HCT116 (cell line): ENCODE measurements around the gene SCPEP1. TPM values are rescaled to one million over a fixed set of nuclear protein-coding genes. Genes with fewer than 3 reads are reported as not detected.

ENCODE experiments used
- ATAC-seq: fragments of 200-7000 bp; cut with Tn5 transposase; 2 replicates; pipeline ENCODE4 v1.9.1; 2020; ENCODE audit warnings: mild to moderate bottlenecking, moderate library complexity
- BruUV-seq: library from RNA; stranded (reverse); fragments of 400-500 nt; replicated peaks from 2 replicates; lab custom pipeline; 2021; lab: Mats Ljungman, UMichigan
- CTCF ChIA-PET: fragments of 300-600 bp; sonication (Branson Sonifier 250); formaldehyde crosslinking; loops from one replicate; lab custom pipeline; 2021; ENCODE audit warnings: antibody characterized with exemption; lab: Charles Lee
- POLR2A ChIA-PET: fragments of 300-600, 350-600 bp; sonication (Branson Sonifier 250); formaldehyde crosslinking; loops from one replicate; lab custom pipeline; 2021; ENCODE audit warnings: antibody characterized with exemption; lab: Charles Lee
- RAD21 ChIA-PET, 2 experiments: fragments of 300-600 bp; sonication (Branson Sonifier 250); formaldehyde crosslinking; loops; one replicate each; lab custom pipeline; 2023; ENCODE audit warnings: low total read pairs in 2 of 2; ENCODE audit not compliant: uncharacterized antibody in 2 of 2, unreplicated experiment in 2 of 2, low non-redundant PET in 1 of 2; lab: Charles Lee
- DNase-seq: peaks from one replicate; pipeline ENCODE4 v3.0.0-alpha.2; 2010; ENCODE audit warnings: low read depth, low spot score
- H2AFZ ChIP-seq: fragments of 200-600 bp; shearing (Covaris generic), sonication (generic); 2 replicates; pipeline ENCODE4 v1.6.1; 2017; ENCODE audit warnings: low read depth, mixed run types, mixed read lengths, antibody characterized with exemption, low read length; ENCODE audit not compliant: poor library complexity, severe bottlenecking
- H3K27ac ChIP-seq: 2 replicates; pipeline ENCODE4 v1.5.1; 2012; ENCODE audit warnings: low read depth, low read length
- H3K27me3 ChIP-seq: fragments of 200-600 bp; sonication (generic); 2 replicates; pipeline ENCODE4 v1.6.1; 2016; ENCODE audit warnings: mixed run types, low read length, mixed read lengths; ENCODE audit not compliant: insufficient read depth
- H3K36me3 ChIP-seq, 2 experiments: fragments of 200-500 bp in 1 of 2; fragments of 200-600 bp in 1 of 2; sonication (Bioruptor generic) in 1 of 2; sonication (generic) in 1 of 2; 2 replicates each; pipeline versions ENCODE4 v1.5.1 to v1.6.1; 2014 to 2016; ENCODE audit warnings: low read length in 2 of 2, inconsistent platforms in 1 of 2, mixed read lengths in 1 of 2, mixed run types in 1 of 2; ENCODE audit not compliant: insufficient read depth in 2 of 2, control insufficient read depth in 1 of 2
- H3K4me1 ChIP-seq, 2 experiments: fragments of 200-600 bp in 1 of 2; sonication (generic) in 1 of 2; 2 replicates each; pipeline versions ENCODE4 v1.5.1 to v1.6.1; 2012 to 2017; ENCODE audit warnings: low read length in 2 of 2, inconsistent platforms in 1 of 2, mild to moderate bottlenecking in 1 of 2, mixed read lengths in 1 of 2, mixed run types in 1 of 2, moderate library complexity in 1 of 2; ENCODE audit not compliant: insufficient read depth in 2 of 2, control insufficient read depth in 1 of 2
- H3K4me2 ChIP-seq: fragments of 200-600 bp; sonication (generic); 2 replicates; pipeline ENCODE4 v1.6.1; 2017; ENCODE audit warnings: mixed run types, low read length, mixed read lengths
- H3K4me3 ChIP-seq, 2 experiments: fragments of 200-600 bp in 1 of 2; sonication (generic) in 1 of 2; replicated peaks in 1 of 2; 2 replicates each; pipeline ENCODE4 v1.5.1; 2011 to 2016; ENCODE audit warnings: low read length in 2 of 2, control low read depth in 1 of 2, low read depth in 1 of 2, mild to moderate bottlenecking in 1 of 2, mixed read lengths in 1 of 2, mixed run types in 1 of 2
- H3K79me2 ChIP-seq: fragments of 200-600 bp; sonication (generic); 2 replicates; pipeline ENCODE4 v1.6.1; 2017; ENCODE audit warnings: mild to moderate bottlenecking, mixed run types, low read length, moderate library complexity, mixed read lengths; ENCODE audit not compliant: insufficient read depth
- H3K9ac ChIP-seq: fragments of 200-600 bp; sonication (generic); 2 replicates; pipeline ENCODE4 v1.6.1; 2016; ENCODE audit warnings: low read length, mixed read lengths
- H3K9me2 ChIP-seq: fragments of 200-600 bp; sonication (generic), shearing (Covaris generic); 2 replicates; pipeline ENCODE4 v1.6.1; 2017; ENCODE audit warnings: mixed run types, mild to moderate bottlenecking, moderate library complexity; ENCODE audit not compliant: insufficient read depth
- H3K9me3 ChIP-seq, 2 experiments: fragments of 200-500 bp in 1 of 2; fragments of 200-600 bp in 1 of 2; sonication (Bioruptor generic) in 1 of 2; sonication (generic) in 1 of 2; 2 replicates each; pipeline ENCODE4 v1.6.1; 2014 to 2017; ENCODE audit warnings: low read length in 2 of 2, mixed read lengths in 2 of 2, inconsistent platforms in 1 of 2, low read depth in 1 of 2, mild to moderate bottlenecking in 1 of 2, mixed run types in 1 of 2, moderate library complexity in 1 of 2; ENCODE audit not compliant: control insufficient read depth in 1 of 2, insufficient read depth in 1 of 2
- H4K20me1 ChIP-seq: fragments of 200-600 bp; sonication (generic), shearing (Covaris generic); 2 replicates; pipeline ENCODE4 v1.6.1; 2017; ENCODE audit warnings: mixed run types, mild to moderate bottlenecking, moderate library complexity; ENCODE audit not compliant: insufficient read depth
- CBX3 ChIP-seq: IDR thresholded peaks from 2 replicates; pipeline ENCODE4 v1.6.1; 2012; ENCODE audit warnings: low read depth
- CEBPB ChIP-seq: IDR thresholded peaks from 2 replicates; pipeline ENCODE4 v1.6.1; 2012; ENCODE audit warnings: low read depth
- CTCF ChIP-seq, 3 experiments: fragments of 200-600 bp in 1 of 3; sonication (generic) in 1 of 3; IDR thresholded peaks in 2 of 3; conservative IDR thresholded peaks in 1 of 3; 2 replicates each; pipeline ENCODE4 v1.5.1; 2012 to 2017; ENCODE audit warnings: low read depth in 2 of 3, low read length in 2 of 3, antibody characterized with exemption in 1 of 3, borderline replicate concordance in 1 of 3, control low read depth in 1 of 3, mild to moderate bottlenecking in 1 of 3, mixed read lengths in 1 of 3, mixed run types in 1 of 3, moderate library complexity in 1 of 3; ENCODE audit not compliant: insufficient read depth in 1 of 3
- EGR1 ChIP-seq: IDR thresholded peaks from 2 replicates; pipeline ENCODE4 v1.6.1; 2012; ENCODE audit warnings: low read depth
- ELF1 ChIP-seq: IDR thresholded peaks from 2 replicates; pipeline ENCODE4 v1.6.1; 2012; ENCODE audit warnings: low read depth, borderline replicate concordance
- EZH2 ChIP-seq: fragments of 200-600 bp; sonication (generic); IDR thresholded peaks from 2 replicates; pipeline ENCODE4 v1.6.1; 2017; ENCODE audit warnings: antibody characterized with exemption, mixed run types
- EZH2phosphoT487 ChIP-seq: fragments of 200-600 bp; IDR thresholded peaks from 2 replicates; pipeline ENCODE4 v1.6.1; 2018; ENCODE audit warnings: antibody characterized with exemption, borderline replicate concordance
- JUND ChIP-seq: IDR thresholded peaks from 2 replicates; pipeline ENCODE4 v1.6.1; 2012
- POLR2A ChIP-seq: IDR thresholded peaks from 2 replicates; pipeline ENCODE4 v1.7.0; 2011; ENCODE audit warnings: borderline replicate concordance; ENCODE audit not compliant: insufficient read depth, insufficient read length; ENCODE audit errors: extremely low read depth
- POLR2AphosphoS5 ChIP-seq: IDR thresholded peaks from 2 replicates; pipeline ENCODE4 v1.6.1; 2011; ENCODE audit warnings: mild to moderate bottlenecking, low read depth, low read length, moderate library complexity
- RAD21 ChIP-seq: IDR thresholded peaks from 2 replicates; pipeline ENCODE4 v1.6.1; 2012; ENCODE audit warnings: low read depth, mild to moderate bottlenecking
- SIN3A ChIP-seq: IDR thresholded peaks from 2 replicates; pipeline ENCODE4 v1.6.1; 2012; ENCODE audit warnings: low read depth
- SP1 ChIP-seq: IDR thresholded peaks from 2 replicates; pipeline ENCODE4 v1.6.1; 2012; ENCODE audit warnings: low read depth
- SRF ChIP-seq: IDR thresholded peaks from 2 replicates; pipeline ENCODE4 v1.6.1; 2012; ENCODE audit warnings: low read depth
- YY1 ChIP-seq: IDR thresholded peaks from 2 replicates; pipeline ENCODE4 v1.6.1; 2011; ENCODE audit warnings: low read length, low read depth, moderate library complexity, mild to moderate bottlenecking; ENCODE audit not compliant: insufficient replicate concordance; ENCODE audit errors: extremely low read depth
- ZFX ChIP-seq: fragments of 450-650 bp; IDR thresholded peaks from 2 replicates; pipeline ENCODE4 v1.6.1; 2017
- ZNF274 ChIP-seq: fragments of 200-500 bp; sonication (Bioruptor generic); IDR thresholded peaks from 2 replicates; pipeline ENCODE4 v1.6.1; 2014; ENCODE audit warnings: mild to moderate bottlenecking, low read depth, low read length, inconsistent platforms
- intact Hi-C: fragments of 100-400 bp; cut with micrococcal nuclease; formaldehyde crosslinking; loops from 2 replicates; pipeline ENCODE4 v1.10.0; 2022
- total RNA-seq: library from RNA; stranded (reverse); gene quantifications from one replicate; pipeline ENCODE4 v1.2.1, GENCODE V29; 2021; ENCODE audit not compliant: unreplicated experiment
- TF ChIP-seq, protein P1 (sequence below): IDR thresholded peaks from 2 replicates; pipeline ENCODE4 v1.6.1; 2012
- TF ChIP-seq, protein P2 (sequence below): IDR thresholded peaks from 2 replicates; pipeline ENCODE4 v1.6.1; 2012; ENCODE audit warnings: low read depth
- TF ChIP-seq, protein P3 (sequence below): IDR thresholded peaks from 2 replicates; pipeline ENCODE4 v1.6.1; 2012

The SCPEP1 gene
- total RNA-seq, 1 experiment from 2014 or later: 28.3 TPM

DNA sequence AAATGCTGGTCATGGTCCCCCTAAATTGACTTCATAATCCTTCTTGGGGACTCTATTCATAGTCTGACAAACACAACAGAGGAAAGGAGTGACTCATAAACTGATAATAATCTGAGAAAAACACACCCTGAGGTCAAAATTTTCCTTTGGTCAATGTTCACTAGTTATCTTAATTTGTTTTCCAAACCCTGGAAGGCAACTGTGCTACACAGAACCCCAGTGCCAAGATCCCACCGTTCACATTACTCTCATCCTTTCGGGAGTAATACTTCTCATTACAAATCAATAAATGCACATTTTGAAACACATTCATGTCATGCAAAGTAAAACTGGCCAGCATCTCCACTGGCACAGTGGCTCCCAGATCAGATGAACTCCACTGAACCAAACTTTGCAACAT lies 40.2 kb upstream of the SCPEP1 start:
- H3K27me3 ChIP-seq: no peaks in the 10 kb centered on the region
- H3K9me3 ChIP-seq: no peaks in the 10 kb centered on the region
- ChIA-PET CTCF (interaction anchor here (0.8 to 1.2 kb wide), 2 partner anchors 118 kb away, joined by 3 to 4 read pairs; no protein-coding TSS in a partner anchor), RAD21 (no interaction called here), POLR2A (interaction anchor here (0.8 to 1.8 kb wide), 2 partner anchors 24 kb away, joined by 3 to 5 read pairs; partner anchors contain the start of gene TRIM25)
- no peaks in the 10 kb centered on the region for H3K9me2 ChIP-seq
- H3K79me2 ChIP-seq: peaks cover 7% of the 10 kb centered on the region; the same call in 1 of the 2 replicates
- no peak for TF ChIP-seq CTCF (IDR thresholded peaks at IDR 0.05 in 2 of 3, conservative IDR thresholded peaks at IDR 0.05 in 1 of 3; ENCODE audit: borderline replicate concordance in 1 of 3, insufficient read depth in 1 of 3, low read depth in 2 of 3, low read length in 2 of 3)
- TF ChIP-seq CEBPB: no peak
- TF ChIP-seq SIN3A: no peak
- no peak; the same call in 1 of the 2 replicates for TF ChIP-seq SP1
- TF ChIP-seq EGR1: no peak
- TF ChIP-seq, protein P1, sequence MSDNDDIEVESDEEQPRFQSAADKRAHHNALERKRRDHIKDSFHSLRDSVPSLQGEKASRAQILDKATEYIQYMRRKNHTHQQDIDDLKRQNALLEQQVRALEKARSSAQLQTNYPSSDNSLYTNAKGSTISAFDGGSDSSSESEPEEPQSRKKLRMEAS: no peak
- TF ChIP-seq EZH2: no peak
- no peak for TF ChIP-seq CBX3
- TF ChIP-seq ZFX: no peak
- TF ChIP-seq SRF: no peak
- TF ChIP-seq, protein P2, sequence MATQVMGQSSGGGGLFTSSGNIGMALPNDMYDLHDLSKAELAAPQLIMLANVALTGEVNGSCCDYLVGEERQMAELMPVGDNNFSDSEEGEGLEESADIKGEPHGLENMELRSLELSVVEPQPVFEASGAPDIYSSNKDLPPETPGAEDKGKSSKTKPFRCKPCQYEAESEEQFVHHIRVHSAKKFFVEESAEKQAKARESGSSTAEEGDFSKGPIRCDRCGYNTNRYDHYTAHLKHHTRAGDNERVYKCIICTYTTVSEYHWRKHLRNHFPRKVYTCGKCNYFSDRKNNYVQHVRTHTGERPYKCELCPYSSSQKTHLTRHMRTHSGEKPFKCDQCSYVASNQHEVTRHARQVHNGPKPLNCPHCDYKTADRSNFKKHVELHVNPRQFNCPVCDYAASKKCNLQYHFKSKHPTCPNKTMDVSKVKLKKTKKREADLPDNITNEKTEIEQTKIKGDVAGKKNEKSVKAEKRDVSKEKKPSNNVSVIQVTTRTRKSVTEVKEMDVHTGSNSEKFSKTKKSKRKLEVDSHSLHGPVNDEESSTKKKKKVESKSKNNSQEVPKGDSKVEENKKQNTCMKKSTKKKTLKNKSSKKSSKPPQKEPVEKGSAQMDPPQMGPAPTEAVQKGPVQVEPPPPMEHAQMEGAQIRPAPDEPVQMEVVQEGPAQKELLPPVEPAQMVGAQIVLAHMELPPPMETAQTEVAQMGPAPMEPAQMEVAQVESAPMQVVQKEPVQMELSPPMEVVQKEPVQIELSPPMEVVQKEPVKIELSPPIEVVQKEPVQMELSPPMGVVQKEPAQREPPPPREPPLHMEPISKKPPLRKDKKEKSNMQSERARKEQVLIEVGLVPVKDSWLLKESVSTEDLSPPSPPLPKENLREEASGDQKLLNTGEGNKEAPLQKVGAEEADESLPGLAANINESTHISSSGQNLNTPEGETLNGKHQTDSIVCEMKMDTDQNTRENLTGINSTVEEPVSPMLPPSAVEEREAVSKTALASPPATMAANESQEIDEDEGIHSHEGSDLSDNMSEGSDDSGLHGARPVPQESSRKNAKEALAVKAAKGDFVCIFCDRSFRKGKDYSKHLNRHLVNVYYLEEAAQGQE: no peak
- TF ChIP-seq ZNF274: no peak
- no peak for TF ChIP-seq ELF1
- no peak for TF ChIP-seq POLR2A
- TF ChIP-seq, protein P3, sequence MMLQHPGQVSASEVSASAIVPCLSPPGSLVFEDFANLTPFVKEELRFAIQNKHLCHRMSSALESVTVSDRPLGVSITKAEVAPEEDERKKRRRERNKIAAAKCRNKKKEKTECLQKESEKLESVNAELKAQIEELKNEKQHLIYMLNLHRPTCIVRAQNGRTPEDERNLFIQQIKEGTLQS: no peak
- no peak for TF ChIP-seq RAD21
- no peak for TF ChIP-seq EZH2phosphoT487
- no peak for TF ChIP-seq POLR2AphosphoS5
- no peak; the same call in 1 of the 2 replicates for TF ChIP-seq JUND
- TF ChIP-seq YY1: no peak
- H3K9ac ChIP-seq: no peak overlapping the region
- no peak for ATAC-seq
- no peak overlapping the region for H3K27ac ChIP-seq
- no peak overlapping the region for H3K4me3 ChIP-seq
- no peak overlapping the region for H2AFZ ChIP-seq
- no peak for DNase-seq
- H3K36me3 ChIP-seq: peaks cover 27 to 62% of the 10 kb centered on the region in 2 experiments
- BruUV-seq: no TSS peak
- intact Hi-C loops: no loop called here
- H4K20me1 ChIP-seq: peaks cover 11% of the 10 kb centered on the region; the same call in 1 of the 2 replicates
- no peak overlapping the region for H3K4me2 ChIP-seq
- peaks cover 4 to 6% of the 10 kb centered on the region in 2 experiments; a peak in 1 of 4 replicates for H3K4me1 ChIP-seq
